Ishikawa (cell line): ENCODE measurements around the gene TRAPPC3.

ENCODE experiments used
- CEBPB ChIP-seq: IDR thresholded peaks from 2 replicates; pipeline ENCODE4 v1.6.1; 2012
- FOXM1 ChIP-seq: IDR thresholded peaks from 2 replicates; pipeline ENCODE4 v1.6.1; 2012; ENCODE audit warnings: low read depth, borderline replicate concordance
- MAX ChIP-seq: IDR thresholded peaks from 2 replicates; pipeline ENCODE4 v1.6.1; 2012
- RAD21 ChIP-seq: IDR thresholded peaks from 2 replicates; pipeline ENCODE4 v1.6.1; 2012; ENCODE audit warnings: low read depth
- TCF12 ChIP-seq: IDR thresholded peaks from 2 replicates; pipeline ENCODE4 v1.6.1; 2012; ENCODE audit warnings: low read depth
- TEAD4 ChIP-seq: IDR thresholded peaks from 2 replicates; pipeline ENCODE4 v1.6.1; 2012
- ZBTB7A ChIP-seq: IDR thresholded peaks from 2 replicates; pipeline ENCODE4 v1.6.1; 2012; ENCODE audit warnings: low read depth
- TF ChIP-seq, protein P1 (sequence below): IDR thresholded peaks from 2 replicates; pipeline ENCODE4 v1.6.1; 2012; ENCODE audit warnings: low read depth, mild to moderate bottlenecking

- TF ChIP-seq RAD21 (no peak), TEAD4 (no peak), FOXM1 (no peak), MAX (no peak), TCF12 (no peak), CEBPB (no peak), ZBTB7A (no peak)
- TF ChIP-seq, protein P1, sequence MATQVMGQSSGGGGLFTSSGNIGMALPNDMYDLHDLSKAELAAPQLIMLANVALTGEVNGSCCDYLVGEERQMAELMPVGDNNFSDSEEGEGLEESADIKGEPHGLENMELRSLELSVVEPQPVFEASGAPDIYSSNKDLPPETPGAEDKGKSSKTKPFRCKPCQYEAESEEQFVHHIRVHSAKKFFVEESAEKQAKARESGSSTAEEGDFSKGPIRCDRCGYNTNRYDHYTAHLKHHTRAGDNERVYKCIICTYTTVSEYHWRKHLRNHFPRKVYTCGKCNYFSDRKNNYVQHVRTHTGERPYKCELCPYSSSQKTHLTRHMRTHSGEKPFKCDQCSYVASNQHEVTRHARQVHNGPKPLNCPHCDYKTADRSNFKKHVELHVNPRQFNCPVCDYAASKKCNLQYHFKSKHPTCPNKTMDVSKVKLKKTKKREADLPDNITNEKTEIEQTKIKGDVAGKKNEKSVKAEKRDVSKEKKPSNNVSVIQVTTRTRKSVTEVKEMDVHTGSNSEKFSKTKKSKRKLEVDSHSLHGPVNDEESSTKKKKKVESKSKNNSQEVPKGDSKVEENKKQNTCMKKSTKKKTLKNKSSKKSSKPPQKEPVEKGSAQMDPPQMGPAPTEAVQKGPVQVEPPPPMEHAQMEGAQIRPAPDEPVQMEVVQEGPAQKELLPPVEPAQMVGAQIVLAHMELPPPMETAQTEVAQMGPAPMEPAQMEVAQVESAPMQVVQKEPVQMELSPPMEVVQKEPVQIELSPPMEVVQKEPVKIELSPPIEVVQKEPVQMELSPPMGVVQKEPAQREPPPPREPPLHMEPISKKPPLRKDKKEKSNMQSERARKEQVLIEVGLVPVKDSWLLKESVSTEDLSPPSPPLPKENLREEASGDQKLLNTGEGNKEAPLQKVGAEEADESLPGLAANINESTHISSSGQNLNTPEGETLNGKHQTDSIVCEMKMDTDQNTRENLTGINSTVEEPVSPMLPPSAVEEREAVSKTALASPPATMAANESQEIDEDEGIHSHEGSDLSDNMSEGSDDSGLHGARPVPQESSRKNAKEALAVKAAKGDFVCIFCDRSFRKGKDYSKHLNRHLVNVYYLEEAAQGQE: no peak
These were observed 25.4 kb upstream of the TRAPPC3 start for GRCh38 chr1:36174713-36175112.
